ENCODE measurements around the gene PPP2R2D.

Gene PPP2R2D

DNA sequence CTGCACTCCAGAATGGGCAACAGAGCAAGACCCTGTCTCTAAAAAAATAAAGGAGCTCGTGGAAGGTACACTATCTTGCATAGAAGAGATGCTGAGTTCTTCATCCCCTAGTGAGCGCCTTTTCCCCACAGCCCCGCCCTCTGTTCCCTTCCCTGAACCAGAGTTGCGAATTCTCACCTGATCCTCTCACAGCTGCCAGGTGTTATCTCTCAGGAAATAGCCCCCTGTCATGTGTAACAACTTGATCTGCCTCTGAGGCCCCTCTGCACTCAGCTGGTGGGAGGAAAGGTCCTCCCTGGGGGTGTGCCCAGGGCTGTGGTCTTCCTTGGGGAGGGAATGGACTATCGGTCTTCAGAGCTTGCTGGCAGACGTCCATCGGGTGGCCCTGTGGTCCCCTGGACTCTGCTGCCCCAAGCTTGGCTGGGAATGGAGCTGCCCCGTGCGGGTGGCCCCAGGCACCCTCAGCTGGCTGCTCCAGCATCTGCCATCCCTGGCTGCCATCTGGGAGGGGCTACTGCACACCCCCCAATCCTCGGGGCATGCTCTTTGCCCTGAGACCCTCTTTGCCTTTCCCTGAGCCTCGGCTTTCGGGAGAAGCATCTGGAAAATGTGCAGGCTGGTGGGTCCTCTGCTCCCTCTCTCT is 102.6 kb downstream of the PPP2R2D start:
- DNase-seq = no peak

DNA sequence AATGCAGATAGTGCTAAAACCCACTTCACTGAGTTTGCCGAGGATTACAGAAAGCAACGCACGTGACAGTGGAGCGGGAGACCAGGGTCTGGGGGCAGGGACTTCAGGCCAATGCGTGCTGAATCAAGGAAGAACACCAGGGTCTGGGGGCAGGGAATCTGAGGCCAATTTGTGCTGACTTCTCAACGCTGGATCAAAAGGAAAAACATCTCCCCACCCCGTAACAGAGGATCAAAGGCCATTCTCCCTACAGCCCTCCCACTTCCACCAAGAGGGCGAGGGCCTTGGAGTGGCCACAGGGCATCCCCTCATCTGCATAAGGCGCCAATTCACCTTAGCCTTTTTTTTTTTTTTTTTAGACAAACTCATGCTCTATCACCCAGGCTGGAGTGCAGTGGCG is 103.2 kb downstream of the PPP2R2D start:
- DNase-seq = no peak

DNA sequence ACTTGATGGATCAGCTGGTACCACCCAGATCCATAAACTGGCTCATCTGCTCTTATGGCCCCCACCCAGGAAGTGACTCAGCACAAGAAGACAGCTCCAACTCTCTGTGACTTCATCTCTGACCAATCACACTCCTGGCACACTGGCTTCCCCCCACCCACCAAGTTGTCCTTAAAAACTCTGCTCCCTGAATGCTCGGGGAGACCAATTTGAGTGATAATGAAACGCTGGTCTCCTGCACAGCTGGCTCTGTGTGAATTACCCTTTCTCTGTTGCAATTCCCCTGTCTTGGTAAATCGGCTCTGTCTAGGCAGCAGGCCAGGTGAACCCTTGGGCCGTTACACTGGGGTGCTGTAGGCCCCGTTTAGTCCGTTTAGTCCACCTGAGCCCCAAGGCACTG is 104.3 kb downstream of the PPP2R2D start:
- DNase-seq = no peak

DNA sequence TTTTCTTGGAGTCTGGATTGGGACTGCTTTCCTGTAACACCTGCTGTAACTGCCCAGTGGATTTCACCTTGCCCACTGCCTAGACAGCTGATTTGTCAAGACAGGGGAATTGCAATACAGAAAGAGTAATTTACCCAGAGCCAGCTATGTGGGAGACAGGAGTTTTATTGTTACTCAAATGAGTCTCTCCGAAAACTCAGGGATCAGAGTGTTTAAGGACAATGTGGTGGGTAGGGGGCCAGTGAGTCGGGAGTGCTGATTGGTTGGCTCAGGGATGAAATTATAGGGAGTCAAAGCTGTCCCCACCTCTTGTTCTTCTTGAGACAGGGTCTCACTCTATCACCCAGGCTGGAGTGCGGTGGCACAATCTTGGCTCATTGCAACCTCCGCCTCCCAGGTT is 106.2 kb downstream of the PPP2R2D start:
- no peak for DNase-seq

DNA sequence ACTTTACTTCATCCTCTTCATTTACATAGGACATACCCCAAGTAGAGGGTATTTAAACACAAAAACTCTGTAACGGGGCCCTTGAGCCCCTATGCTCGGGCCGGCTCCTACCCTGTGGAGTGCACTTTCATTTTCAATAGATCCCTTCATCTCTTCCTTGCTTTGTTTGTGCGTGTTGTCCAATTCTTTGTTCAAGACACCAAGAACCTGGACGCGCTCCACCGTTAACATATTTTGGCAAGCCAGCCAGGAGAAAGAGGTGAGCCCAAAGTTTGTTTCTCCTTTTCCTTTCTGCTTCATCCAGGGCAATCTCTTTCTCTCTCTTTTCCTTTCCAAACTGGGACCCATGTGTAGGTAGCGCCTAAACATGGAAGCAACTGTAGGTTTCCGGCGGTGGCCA is 106.9 kb downstream of the PPP2R2D start:
- DNase-seq = no peak

Measured in NCI-H1930 (cell line).